Pericardium fibroblast (primary cell): ENCODE measurements around the gene SDK1. TPM values are rescaled to one million over a fixed set of nuclear protein-coding genes. Genes with fewer than 3 reads are reported as not detected.

Experiments
- total RNA-seq: library from RNA; depleted of rRNA; stranded (reverse); fragments of >200 nt; gene quantifications from 2 replicates; pipeline ENCODE4 v1.2.3, GENCODE V29; 2015

Gene SDK1, protein sequence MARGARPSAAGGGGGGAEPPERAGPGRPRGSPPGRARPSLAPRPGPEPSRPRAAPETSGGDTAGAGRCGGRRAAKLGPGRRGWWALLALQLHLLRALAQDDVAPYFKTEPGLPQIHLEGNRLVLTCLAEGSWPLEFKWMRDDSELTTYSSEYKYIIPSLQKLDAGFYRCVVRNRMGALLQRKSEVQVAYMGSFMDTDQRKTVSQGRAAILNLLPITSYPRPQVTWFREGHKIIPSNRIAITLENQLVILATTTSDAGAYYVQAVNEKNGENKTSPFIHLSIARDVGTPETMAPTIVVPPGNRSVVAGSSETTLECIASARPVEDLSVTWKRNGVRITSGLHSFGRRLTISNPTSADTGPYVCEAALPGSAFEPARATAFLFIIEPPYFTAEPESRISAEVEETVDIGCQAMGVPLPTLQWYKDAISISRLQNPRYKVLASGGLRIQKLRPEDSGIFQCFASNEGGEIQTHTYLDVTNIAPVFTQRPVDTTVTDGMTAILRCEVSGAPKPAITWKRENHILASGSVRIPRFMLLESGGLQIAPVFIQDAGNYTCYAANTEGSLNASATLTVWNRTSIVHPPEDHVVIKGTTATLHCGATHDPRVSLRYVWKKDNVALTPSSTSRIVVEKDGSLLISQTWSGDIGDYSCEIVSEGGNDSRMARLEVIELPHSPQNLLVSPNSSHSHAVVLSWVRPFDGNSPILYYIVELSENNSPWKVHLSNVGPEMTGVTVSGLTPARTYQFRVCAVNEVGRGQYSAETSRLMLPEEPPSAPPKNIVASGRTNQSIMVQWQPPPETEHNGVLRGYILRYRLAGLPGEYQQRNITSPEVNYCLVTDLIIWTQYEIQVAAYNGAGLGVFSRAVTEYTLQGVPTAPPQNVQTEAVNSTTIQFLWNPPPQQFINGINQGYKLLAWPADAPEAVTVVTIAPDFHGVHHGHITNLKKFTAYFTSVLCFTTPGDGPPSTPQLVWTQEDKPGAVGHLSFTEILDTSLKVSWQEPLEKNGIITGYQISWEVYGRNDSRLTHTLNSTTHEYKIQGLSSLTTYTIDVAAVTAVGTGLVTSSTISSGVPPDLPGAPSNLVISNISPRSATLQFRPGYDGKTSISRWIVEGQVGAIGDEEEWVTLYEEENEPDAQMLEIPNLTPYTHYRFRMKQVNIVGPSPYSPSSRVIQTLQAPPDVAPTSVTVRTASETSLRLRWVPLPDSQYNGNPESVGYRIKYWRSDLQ (N-terminal part only)
- 2.4 and 2.5 TPM in 2 replicates for total RNA-seq

GRCh38 chr7:3300651-3301448 lies at the start of gene SDK1:
Gene SDK1, plus strand, starts transcription at chr7:3301252. Its CDS starts 335 bp downstream, at chr7:3301587.

